GM23248 (cell line): Measurements from ENCODE around the gene GIMAP4.
"Not testable (repeated sequence)": the region's sequence is repeated elsewhere in the genome, so short reads cannot be mapped to it uniquely, and the experiment has no call there.

ENCODE experiments used
- EZH2 ChIP-seq: fragments of 200-600 bp; sonication (generic); IDR thresholded peaks from 2 replicates; pipeline ENCODE4 v1.6.1; 2018; ENCODE audit warnings: antibody characterized with exemption, mild to moderate bottlenecking; ENCODE audit not compliant: insufficient read depth, poor library complexity, severe bottlenecking
- EZH2phosphoT487 ChIP-seq: fragments of 200-600 bp; sonication (generic); IDR thresholded peaks from 2 replicates; pipeline ENCODE4 v1.6.1; 2018; ENCODE audit warnings: antibody characterized with exemption, moderate library complexity, mild to moderate bottlenecking, low read depth; ENCODE audit not compliant: insufficient read depth

DNA sequence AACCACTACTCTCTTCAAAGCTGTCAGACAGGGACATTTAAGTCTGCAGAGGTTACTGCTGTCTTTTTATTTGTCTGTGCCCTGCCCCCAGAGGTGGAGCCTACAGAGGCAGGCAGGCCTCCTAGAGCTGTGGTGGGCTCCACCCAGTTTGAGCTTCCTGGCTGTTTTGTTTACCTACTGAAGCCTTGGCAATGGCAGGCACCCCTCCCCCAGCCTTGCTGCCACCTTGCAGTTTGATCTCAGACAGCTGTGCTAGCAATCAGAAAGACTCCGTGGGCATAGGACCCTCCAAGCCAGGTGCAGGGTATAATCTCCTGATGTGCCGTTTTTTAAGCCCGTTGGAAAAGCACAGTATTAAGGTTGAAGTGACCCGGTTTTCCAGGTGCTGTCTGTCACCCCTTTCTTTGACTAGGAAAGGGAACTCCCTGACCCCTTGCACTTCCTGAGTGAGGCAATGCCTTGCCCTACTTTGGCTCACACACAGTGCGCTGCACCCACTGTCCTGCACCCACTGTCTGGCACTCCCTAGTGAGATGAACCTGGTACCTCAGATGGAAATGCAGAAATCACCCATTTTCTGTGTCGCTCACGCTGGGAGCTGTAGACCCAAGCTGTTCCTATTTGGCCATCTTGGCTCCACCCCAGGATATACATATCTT lies 12.9 kb downstream of the GIMAP4 start:
- not testable (repeated sequence) for TF ChIP-seq EZH2phosphoT487, EZH2
